Uterus (tissue), 4 donors: ENCODE results near the gene SMIM38. TPM values are rescaled to one million over a fixed set of nuclear protein-coding genes. Genes with fewer than 3 reads are reported as not detected.

Source experiments
- DNase-seq, 2 donors: peaks; one replicate each; pipeline ENCODE4 v3.0.0-alpha.2; 2019 to 2020
- H3K27ac ChIP-seq, 2 donors: fragments of 200-600 bp; sonication (generic); 1 replicate in 1 of 2; 2 replicates in 1 of 2; pipeline ENCODE4 v1.5.1; 2016 to 2018
- H3K27me3 ChIP-seq, 2 donors: fragments of 200-600 bp; sonication (generic); one replicate each; pipeline ENCODE4 v1.5.1; 2018 to 2019; ENCODE audit warnings: control low read depth in 1 of 2
- H3K36me3 ChIP-seq, 2 donors: fragments of 200-600 bp; sonication (generic); one replicate each; pipeline ENCODE4 v1.5.1; 2019; ENCODE audit warnings: control low read depth in 1 of 2
- H3K4me1 ChIP-seq, 2 donors: fragments of 200-600 bp; sonication (generic); one replicate each; pipeline ENCODE4 v1.5.1; 2018 to 2019; ENCODE audit warnings: control low read depth in 1 of 2
- H3K4me3 ChIP-seq, 2 donors: fragments of 200-600 bp; sonication (generic); 1 replicate in 1 of 2; 2 replicates in 1 of 2; pipeline ENCODE4 v1.5.1; 2018 to 2019; ENCODE audit warnings: mild to moderate bottlenecking in 1 of 2
- H3K9me3 ChIP-seq, 2 donors: fragments of 200-600 bp; sonication (generic); one replicate each; pipeline ENCODE4 v1.5.1; 2019; ENCODE audit warnings: control low read depth in 1 of 2
- POLR2A ChIP-seq, 2 donors: fragments of 450-650 bp; IDR thresholded peaks; one replicate each; pipeline ENCODE4 v1.6.1; 2016; ENCODE audit warnings: antibody characterized with exemption in 2 of 2, mild to moderate bottlenecking in 1 of 2, moderate library complexity in 1 of 2
- intact Hi-C: fragments of 100-400 bp; cut with DNase I; formaldehyde crosslinking; loops from one replicate; pipeline ENCODE4 v1.15.1; 2023; ENCODE audit warnings: low total_unique reads
- total RNA-seq, 4 donors: library from RNA; depleted of rRNA in 3 of 4; stranded (reverse); fragments of >200 nt in 3 of 4; gene quantifications; one replicate each; pipeline versions ENCODE4 v1.1.0 to v1.2.4, GENCODE V29; 2014 to 2023
- TF ChIP-seq, protein P1 (sequence below), 4 experiments: fragments of 200-600 bp in 2 of 4; fragments of 450-650 bp in 2 of 4; sonication (generic) in 2 of 4; IDR thresholded peaks; one replicate each; pipeline ENCODE4 v1.5.1; 2016 to 2019; ENCODE audit warnings: antibody characterized with exemption in 4 of 4, mild to moderate bottlenecking in 2 of 4, moderate library complexity in 1 of 4
- donor health status: DM: yes; HTN: yes; CAD: no.

The SMIM38 gene
- total RNA-seq, 4 donors from 2014 or later, result 0.29 to 7.5 (median 1.7) TPM

DNA sequence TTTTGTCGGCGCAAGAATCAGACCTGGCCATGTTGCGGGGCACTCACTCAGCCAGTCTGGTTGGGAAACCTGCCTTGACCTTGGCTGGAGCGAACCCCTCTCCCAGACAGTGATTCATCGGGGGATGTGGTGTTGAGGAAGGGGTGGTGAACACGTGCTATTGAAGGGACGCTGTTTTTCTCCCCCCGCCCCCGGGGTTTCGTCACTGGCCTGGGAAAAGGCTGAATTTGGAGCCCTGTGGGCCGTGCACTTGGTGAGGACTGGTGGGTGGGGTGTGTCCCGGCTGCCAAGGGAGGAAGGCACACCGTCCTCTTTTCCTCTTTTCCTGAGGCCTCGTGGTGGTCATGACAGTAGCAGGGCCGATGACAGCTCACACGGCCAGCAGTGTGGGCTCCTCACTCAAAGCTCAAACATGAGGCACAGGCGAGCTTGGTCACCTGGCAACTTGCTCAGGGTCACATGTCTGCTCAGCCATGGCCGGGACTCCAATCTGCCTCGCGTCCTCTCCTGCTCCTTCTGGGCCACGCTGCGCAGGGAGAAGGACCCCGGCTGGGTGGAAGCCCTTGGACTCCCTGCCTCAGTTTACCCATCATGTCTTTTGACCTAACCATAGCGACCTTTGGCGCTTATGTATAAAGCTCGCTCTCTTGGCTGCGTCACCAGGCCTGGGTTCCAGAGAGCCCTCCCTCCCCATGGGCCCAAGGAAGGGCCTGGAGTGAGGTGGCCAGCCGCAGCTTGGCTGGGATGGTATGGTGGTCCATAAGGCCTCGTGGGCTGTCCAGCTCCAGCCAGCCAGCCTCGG is 49.4 kb downstream of the SMIM38 start:
- H3K9me3 ChIP-seq, result no peaks in the 10 kb centered on the region
- no peak for DNase-seq
- intact Hi-C loops, result no loop called here

More for the DNA sequence above, 49.4 kb downstream of the SMIM38 start:
- Histone ChIP-seq H3K4me3 (no peak overlapping the region), H3K27ac (no peak overlapping the region), H3K4me1 (no peaks in the 10 kb centered on the region), H3K27me3 (no peaks in the 10 kb centered on the region), H3K36me3 (no peaks in the 10 kb centered on the region)
- TF ChIP-seq, protein P1, sequence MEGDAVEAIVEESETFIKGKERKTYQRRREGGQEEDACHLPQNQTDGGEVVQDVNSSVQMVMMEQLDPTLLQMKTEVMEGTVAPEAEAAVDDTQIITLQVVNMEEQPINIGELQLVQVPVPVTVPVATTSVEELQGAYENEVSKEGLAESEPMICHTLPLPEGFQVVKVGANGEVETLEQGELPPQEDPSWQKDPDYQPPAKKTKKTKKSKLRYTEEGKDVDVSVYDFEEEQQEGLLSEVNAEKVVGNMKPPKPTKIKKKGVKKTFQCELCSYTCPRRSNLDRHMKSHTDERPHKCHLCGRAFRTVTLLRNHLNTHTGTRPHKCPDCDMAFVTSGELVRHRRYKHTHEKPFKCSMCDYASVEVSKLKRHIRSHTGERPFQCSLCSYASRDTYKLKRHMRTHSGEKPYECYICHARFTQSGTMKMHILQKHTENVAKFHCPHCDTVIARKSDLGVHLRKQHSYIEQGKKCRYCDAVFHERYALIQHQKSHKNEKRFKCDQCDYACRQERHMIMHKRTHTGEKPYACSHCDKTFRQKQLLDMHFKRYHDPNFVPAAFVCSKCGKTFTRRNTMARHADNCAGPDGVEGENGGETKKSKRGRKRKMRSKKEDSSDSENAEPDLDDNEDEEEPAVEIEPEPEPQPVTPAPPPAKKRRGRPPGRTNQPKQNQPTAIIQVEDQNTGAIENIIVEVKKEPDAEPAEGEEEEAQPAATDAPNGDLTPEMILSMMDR (IDR thresholded peaks at IDR 0.05), result no peak
- TF ChIP-seq POLR2A (IDR thresholded peaks at IDR 0.05), result no peak

Other genes with a start within 250 kb of the SMIM38 start
- under 1 TPM in 1 of 4 donors, not detected in 3; 0.41 TPM for gene MRGPRD, start 174.9 kb upstream of the SMIM38 start, total RNA-seq
- 100 to 1,000 TPM in 1 of 4 donors, 10 to 100 TPM in 3; 52.6 to 173 (median 75.0) TPM for gene MRGPRF, start 142.7 kb upstream of the SMIM38 start, total RNA-seq
- gene TPCN2, start 107.0 kb upstream of the SMIM38 start, total RNA-seq, result 10 to 100 TPM in 3 of 4 donors, 1 to 10 TPM in 1; 5.6 to 54.6 (median 17.7) TPM
- gene MYEOV, start 138.2 kb downstream of the SMIM38 start, total RNA-seq, result 1 to 10 TPM in 1 of 4 donors, under 1 TPM in 1, not detected in 2; 0.35 to 1.4 TPM